GM21737 (cell line): ENCODE measurements around the gene CCDC134.

Experiments
- ATAC-seq: cut with Tn5 transposase; IDR thresholded peaks from one replicate; pipeline ENCODE4 v1.9.1; 2021; ENCODE audit warnings: mild to moderate bottlenecking, moderate library complexity; ENCODE audit not compliant: unreplicated experiment

Gene CCDC134

DNA sequence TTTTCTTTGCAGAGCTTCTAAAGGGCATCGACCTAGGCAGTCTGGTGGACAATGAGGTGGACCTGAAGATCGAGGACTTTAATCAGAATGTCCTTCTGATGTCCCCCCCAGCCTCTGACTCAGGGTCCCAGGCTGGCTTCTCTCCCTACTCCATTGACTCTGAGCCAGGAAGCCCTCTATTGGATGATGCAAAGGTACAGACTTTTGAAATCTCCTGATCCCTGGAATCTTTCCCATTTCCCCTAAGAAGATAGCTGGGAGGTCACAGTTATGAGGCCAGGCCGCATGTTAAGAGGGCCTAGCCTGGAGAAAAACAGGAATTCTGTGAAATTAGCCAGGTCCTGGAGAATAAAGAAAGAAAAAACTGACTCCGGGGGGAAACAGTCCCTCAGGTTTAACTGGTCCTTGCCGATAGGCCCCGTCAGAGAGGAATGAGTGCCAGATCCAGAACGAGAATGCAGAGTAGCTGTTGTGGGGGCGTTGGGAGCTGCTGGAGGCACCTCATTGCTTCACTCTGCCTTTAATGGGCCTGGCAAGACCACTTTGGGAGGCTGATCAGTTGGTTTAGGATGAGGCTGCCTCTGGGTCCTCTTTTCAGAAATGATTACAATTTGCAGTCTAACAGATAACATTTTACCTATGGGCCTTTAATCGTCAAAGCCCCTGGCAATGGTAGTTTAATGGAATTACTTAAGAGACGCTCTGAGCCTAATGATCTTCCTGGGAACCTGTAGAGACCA is 75.2 kb downstream of the CCDC134 start:
- ATAC-seq, result no peak
